ENCODE measurements around the gene TUNAR. TPM values are rescaled to one million over a fixed set of nuclear protein-coding genes. Genes with fewer than 3 reads are reported as not detected.
"Not testable (repeated sequence)": the region's sequence is repeated elsewhere in the genome, so short reads cannot be mapped to it uniquely, and the experiment has no call there.

Gene TUNAR
- total RNA-seq, 1 donor from 2014 or later = not detected

DNA sequence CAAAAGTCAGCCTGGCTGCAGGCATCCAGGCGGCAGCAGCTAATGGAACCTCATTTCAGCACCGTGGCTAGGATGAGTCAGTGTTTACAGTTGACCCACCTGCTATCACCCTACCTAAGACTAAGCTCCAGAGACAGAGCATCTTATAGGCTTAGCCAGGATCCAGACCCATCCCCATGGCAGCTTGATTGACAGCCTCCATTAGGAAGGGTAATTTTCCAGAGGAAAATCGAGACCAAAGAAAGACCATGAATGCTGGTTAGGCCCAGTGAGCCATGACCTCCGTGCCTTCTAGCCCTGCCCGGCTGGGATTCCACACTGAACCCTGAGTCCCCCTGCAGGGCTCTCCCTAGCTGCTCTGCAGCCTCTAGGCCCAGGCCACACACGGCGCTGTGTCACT, 38.7 kb downstream of the TUNAR start:
- no peak for DNase-seq (ENCODE audit: low spot score)

DNA sequence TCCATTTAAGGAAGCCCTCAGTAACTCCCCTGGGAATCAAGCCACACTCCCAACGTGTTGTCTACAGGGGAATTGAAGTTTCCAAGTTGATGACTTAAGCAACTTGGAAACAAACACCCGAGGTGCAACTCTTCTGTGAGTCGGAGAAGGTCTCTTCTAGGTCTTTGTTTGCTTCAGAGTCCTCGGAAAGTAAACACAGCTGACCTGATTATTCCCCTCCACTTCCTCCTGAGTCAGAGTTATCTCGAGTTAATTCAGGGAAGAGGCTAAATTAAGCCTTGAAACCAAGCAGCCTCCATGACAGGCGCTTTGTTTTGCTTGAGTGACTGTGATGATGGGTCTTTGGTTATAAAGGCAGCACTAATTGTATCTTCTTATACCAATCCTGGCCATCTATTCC, 41.8 kb downstream of the TUNAR start:
- no peak for DNase-seq (ENCODE audit: low spot score)

DNA sequence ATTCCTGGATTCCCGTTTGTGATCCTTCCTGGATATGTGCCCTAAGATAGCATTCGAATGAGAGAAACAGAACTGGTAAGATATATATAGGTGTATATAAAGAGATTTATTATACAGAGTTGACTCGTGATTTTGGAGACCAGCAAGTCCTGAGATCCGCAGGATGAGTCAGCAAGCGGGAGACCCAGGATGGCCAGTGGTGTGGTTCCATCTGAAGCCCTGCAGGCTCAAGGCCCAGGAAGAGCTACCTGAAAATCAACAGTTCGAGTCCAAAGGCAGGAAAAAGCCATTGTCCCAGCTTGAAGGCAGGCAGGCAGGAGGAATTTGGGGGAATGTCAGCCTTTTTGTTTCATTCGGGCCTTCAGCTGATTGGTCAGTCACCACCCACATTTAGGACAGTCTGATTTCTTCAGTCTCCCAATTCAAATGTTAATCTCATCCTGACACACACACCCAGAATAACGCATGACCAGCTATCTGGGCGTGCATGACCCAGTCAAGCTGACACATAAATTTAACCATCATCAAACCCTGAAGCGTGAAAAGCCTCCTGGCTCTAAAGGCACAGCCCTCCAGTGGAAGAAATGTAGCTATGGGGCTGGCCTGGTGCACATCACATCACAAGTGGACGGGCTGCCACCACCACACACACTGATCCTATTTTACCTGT, 44.3 kb downstream of the TUNAR start:
- no peak for DNase-seq (ENCODE audit: low spot score)

DNA sequence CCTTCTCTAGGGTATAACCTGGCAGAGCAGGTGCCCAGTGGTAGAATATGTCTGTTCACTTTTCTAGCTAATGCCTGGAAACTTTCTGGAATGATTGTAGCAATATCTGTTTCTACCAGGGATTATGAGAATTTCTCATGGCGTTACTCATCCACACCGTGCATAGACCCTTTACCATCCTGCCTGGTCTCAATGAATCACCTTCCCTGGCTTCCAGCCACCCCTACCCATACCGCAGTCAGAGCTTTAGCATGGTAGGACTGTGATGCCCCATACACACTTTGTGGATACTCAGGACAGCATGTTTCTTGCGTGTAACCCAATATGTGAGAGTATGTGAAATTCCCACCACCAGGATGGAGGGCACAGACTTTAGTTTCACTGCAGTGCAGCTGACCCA, 45.4 kb downstream of the TUNAR start:
- no peak for DNase-seq (ENCODE audit: low spot score)

DNA sequence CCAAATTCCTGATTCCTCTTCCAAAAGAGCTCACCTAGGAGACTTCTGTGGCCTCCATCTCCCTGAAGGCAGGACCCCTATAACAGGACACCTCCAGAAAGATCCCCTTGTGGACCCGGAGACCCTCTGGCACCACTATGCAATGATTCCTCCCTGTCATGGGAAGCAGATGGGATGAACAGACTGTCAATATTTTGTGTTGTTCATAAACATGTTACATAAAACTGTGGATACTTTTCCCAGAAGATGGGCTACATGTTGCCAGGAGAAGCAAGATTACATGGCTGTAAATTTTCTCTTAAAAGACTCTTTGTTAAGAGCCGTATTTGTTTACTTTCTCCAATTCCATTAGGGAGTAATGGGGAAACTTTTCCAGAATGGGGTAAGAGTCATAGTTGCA, 52.1 kb downstream of the TUNAR start:
- no peak for DNase-seq (ENCODE audit: low spot score)

DNA sequence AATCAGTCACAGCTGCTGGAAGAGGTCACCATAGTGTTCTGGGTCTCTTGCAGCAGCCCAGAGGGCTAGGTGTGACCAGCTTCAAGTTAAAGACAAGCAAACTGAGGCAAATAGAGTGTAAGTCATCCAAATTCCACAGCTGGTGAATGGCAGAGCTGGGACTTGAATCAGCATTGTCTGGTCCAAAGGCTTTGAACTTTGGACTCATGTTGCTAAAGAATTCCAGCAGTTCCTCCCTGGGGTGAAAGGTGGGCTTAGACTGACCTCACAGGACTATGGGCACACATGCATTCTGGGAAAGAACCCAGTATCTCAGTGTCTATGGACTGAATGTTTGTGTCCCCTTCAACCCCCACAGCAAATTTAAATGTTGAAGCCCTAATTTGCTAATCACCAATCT, 54.8 kb downstream of the TUNAR start:
- no peak for DNase-seq (ENCODE audit: low spot score)

DNA sequence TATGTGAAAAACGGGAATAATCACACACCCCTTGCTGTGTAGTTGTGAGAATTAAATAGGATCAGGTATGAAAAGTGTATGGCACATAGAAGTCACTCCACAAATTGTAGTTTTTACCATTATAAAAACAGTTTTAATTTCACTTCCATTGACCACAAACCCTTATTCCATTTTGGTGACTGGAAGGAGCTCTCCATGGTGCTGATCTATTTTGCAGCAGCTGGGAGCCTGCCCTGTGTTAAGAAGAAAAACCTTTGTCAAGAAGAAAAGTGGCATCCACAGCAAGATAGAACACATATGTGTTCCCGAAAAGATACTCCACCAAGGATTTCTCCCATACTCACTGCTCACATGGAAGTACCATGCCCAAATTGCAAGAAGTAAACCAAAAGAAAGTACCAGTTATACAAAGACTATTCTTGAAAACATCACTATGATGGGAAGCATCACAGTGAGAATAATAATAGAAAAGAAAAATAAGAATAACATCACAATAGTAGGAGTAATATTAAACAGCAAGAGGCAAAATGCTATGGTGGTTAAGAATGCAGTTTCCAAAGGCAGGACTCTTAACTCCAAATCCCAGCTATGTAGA, 58.7 kb downstream of the TUNAR start:
- no peak for DNase-seq (ENCODE audit: low spot score)

DNA sequence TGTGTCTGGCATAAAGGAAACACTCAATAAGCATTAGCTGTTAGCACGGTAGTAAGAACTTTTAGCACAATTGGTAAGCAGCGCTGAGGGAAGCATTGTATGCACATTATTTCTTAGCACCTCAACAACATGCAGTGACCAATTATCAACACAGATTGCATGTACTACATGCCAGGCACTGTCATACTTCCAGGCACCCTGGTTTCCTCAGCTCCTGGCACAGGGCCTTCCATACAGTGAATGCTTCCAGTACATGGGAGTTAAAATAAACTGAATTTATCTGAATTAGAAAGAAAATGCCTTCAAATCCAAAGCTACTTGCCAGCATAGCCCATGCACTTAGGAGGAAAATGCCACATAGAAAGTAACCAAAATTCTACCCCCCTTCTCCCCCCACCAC, 59.4 kb downstream of the TUNAR start:
- no peak for DNase-seq (ENCODE audit: low spot score)

DNA sequence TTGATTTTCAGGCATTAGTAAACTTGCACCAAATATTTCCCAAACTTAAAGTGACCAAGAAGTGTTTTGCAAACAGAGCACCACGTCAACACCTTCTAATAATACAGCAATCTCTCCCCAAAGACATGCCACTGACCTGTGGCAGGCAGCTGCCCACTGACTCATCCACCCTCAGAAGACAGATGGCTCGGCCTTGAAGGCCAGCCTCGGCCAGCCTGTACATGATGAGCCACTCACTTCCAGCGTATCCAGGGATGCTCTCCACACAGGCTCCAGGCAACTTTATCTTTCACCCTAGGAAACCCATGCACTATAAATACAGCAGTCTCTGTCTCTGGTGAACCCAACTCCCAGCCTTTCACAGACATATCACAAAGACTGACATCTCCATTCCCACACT, 62.7 kb downstream of the TUNAR start:
- no peak for DNase-seq (ENCODE audit: low spot score)

DNA sequence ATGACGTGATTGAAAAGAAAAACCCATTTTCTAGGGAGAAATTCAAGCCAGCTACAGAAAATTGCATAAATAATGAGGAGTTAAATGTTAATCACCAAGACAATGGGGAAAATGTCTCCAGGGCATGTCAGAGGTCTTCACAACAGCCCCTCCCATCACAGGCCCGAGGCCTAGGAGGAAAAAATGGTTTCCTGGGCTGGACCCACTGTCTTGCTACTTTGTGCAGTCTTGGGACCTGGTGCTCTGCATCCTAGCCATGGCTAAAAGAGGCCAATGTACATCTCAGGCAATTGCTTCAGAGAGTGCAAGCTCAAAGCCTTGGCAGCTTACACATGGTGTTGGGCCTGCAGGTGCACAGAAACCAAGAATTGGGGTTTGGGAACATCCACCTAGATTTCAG, 65.3 kb downstream of the TUNAR start:
- no peak for DNase-seq (ENCODE audit: low spot score)

DNA sequence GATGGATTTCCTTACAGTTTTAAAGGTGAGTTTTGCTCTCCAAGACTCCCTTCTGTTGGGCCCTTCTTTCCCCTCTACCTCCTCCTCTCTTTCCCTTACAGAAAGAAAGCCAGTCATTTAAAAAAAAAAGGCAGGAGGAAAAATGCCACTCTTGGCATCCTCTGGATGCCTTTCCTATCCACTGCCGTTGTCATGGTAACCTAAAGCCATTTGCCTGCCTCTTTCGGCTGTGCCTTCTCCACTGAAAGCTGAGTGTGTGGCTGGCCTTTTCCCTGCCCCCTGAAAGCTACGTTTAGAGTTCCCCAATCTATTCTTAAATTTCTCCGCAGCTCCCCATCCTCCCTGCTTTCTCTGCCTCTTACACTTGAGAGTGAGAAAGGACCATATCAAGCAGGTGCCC, 67.1 kb downstream of the TUNAR start:
- no peak for DNase-seq (ENCODE audit: low spot score)

DNA sequence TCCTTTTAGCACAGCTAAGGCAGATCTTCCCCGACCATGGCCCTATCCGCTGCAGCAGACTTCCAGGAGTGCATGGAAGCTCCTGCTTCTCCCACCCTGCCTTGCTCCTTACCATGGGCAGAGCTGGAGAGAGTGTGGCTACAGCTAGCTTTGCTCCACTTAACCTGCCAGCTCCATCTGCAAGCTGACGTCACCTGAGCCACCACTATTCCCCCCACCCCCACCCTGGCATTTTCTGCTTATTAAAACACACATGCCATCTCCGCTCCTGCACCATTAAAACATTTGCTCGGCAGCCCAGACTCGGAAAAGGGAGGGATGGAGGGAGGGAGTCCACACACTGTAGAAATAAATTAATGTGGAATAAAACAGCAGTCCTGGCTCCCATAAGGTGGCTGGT, 67.8 kb downstream of the TUNAR start:
- DNase-seq (ENCODE audit: low spot score) = no peak

DNA sequence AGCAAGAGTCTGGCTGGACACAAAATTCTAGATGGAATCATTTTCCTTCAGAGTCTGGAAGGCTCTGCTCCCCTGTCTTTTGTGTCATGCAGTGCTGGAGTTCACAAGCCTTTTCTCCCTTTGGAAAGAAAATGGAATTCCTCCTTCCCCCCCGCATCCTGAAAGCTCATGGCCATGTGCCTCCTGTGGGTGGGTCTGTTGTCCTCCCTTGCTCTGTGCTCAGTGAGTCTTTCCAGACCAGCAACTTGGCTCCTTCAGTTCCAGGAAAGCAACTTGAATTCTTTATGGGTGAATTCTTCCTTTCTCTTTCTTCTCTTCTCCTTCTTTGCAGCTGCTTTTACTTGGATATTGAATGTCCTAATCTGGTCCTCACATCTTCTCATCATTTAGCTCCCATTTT, 70.2 kb downstream of the TUNAR start:
- no peak for DNase-seq (ENCODE audit: low spot score)

DNA sequence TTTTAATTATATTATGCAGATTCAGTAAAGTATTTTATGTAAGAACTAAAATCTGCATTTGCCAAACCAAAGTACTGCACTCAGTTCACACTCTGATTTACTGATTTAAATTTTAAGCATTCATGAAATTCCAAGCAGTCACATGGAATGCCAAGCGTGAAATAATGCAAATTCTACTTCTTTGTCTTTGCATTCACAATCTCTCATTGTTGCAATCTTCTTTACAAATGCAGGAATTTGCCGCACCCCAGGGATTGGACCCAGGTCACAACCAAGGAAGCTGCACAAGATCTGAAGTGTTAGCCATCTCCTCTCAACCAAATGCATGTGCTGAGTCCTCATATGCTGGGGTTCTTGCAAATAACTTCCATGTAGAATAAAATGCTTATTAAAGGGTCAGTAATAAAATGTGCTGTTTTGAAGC, 71.9 kb downstream of the TUNAR start:
- no peak for DNase-seq (ENCODE audit: low spot score)

DNA sequence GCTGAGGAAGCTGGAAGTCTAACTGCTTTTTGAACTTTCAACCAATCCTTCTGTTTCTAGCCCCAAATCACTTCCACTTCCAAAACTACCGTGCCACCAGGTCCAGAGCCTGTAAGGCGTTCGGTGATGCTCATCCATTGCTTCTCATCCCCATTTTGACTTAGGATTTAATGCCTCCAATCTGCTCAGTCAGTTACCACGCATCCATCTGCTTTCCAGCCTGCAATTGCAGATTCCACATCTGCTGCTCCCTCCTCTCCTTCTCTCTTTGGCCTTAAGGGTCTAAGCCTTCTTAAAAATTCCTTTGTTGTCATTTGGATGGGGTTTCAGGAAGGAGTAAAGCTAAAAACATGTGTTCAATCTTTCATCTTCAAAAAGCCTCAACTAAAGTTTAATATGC, 74.7 kb downstream of the TUNAR start:
- DNase-seq (ENCODE audit: low spot score) = no peak

DNA sequence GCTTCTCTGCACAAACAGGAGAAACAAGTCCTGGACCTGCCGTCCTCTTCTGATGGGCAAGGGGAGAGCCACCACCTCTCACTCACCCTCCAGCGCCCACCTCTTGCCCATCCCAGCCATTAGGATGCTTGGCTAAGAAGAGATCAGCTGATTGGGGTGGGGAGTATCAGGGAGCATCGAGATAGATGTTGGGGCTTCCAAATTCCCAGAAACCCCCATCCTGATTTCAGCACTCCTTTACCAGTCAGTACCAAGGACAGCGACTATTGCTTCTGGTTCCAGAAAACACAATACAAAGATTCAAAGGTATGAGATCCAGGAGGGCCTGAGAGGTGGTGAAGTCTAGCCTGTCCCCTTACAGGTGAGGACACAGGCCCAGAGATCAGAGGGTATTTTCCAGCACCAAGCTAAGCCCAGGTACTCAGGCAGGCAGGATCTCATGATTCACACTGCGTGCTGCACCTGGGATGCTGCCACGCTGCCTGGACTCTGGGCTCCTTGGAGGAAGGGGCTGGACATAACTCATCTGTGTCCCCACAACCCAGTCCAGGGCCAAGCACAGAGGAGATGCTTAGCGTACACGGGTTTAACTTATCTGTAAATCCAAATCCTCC, 76.6 kb downstream of the TUNAR start:
- DNase-seq (ENCODE audit: low spot score) = no peak

DNA sequence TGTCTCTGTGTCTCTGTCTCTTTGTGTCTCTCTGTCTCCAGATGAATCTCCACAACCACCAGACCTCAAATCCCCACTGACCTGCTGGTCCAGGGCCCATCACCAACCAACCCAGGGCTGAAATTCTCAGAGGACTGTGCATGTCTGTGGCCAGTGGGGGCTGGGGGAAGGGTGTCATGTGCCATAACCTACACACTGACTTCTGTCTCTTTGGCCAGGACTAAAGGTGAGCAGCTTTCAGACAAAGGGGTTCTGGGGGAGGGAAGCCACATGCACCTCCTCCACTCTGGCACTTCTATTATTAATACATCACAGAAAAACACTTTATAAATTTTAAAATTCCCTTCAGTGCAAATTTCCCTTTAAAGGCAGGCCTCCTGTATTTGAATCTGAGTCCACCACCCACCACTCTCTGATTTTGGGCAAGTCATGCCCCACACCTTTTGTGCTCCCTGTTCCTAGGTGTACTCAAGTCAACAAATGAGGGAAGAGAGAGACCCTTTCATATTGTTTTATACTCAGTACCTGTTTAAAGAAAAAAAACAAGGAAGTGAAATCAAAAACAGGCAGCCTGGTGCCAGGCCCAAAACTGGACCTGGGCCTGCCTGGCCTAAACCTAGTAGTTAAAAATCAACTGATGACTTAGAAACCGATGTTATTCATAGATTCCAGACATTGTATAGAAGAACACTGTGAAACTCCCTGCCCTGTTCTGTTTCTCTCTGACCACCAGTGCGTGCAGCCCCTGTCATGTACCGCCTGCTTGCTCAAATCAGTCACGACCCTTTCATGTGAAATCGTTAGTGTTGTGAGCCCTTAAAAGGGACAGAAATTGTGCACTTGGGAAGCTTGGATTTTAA, 80.2 kb downstream of the TUNAR start:
- DNase-seq (ENCODE audit: low spot score) = no peak

DNA sequence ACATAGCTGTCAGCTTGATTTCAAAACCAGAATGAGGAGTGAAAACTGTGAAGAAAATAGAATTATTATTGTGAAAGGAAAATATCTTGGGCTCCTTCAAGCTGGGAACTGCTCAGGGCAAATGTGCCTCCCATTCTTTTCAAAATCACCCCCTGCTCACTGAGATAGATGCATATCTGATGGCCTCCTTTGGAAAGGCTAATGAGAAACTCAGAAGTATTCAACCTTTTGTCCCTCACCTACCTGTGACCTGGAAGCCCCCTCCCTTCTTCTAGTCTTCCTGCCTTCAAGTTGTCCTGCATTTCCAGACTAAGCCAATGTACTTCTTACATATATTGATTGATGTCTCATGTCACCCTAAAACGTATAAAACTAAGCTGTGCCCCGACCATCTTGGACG, 81.5 kb downstream of the TUNAR start:
- no peak for DNase-seq (ENCODE audit: low spot score)

DNA sequence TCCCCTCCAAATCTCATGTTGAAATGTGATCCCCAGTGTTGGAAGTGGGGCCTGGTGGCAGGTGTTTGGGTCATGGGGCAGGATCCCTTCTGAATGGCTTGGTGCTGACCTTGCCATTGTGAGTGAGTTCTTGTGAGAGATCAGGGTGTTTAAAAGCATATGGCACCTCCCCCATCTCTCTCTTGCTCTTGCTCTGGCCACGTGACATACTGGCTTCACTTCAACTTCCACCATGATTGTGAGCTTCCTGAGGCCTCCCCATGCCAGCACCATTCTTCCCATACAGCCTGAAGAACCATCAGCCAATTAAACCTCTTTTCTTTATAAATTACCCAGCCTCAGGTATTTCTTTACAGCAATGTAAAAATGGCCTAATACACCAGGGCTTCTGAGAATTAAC, 82.7 kb downstream of the TUNAR start:
- DNase-seq (ENCODE audit: low spot score) = no peak

DNA sequence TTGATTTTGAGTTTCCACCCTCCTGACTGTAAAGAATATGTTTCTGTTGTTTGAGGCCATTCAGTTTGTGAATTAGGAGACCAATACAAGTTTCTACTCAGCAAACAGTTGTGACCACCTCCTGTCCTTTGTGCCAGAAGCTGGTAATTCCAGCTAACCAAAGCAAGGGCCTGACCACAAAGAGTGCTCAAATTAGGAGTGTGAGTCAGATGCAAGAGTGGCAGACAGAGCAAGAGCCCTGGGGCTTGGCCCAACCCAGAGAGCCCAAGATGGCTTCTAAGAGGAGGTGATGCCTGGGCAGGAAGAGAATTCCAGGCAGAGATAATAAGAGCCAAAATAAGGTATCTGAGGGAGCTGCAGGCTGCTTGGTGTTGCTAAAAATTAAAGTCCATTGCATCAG, 84.8 kb downstream of the TUNAR start:
- no peak for DNase-seq (ENCODE audit: low spot score)

DNA sequence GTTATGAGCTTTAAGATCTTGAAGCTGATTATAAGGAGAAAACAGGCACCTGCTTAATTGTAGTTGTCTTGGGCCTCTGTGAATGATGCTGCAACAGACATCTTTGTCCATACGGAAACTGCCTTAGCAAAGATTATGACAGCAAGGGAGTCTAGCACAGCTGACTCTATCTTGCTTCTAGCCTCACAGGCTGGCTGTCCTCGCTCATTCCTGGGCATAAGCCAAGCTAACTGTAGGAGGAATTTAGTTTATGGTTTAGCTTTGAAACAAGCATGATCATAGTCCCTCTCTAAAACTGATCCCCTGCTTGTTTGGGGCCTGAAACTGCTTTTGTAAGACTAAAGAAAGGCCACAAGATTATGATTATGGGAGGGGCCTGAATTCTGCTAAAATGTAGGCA, 88.3 kb downstream of the TUNAR start:
- DNase-seq (ENCODE audit: low spot score) = no peak

DNA sequence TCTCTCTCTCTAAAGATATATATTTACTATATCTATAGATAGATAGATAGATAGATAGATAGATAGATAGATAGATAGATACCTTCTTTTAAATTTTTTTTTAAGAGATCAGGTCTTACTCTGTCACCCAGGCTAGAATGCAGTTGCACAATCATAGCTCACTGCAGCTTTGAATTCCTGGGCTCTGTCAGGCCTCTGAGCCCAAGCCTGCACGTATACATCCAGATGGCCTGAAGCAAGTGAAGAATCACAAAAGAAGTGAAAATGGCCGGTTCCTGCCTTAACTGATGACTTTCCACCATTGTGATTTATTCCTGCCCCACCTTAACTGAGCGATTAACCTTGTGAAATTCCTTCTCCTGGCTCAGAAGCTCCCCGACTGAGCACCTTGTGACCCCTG, 91.4 kb downstream of the TUNAR start:
- DNase-seq (ENCODE audit: low spot score) = not testable (repeated sequence)
